ENCODE results near the gene ANKMY2.

GRCh38 chr7:16667355-16667754 lies 21.8 kb upstream of the ANKMY2 start:
- no peak for TF ChIP-seq CTCF (IDR thresholded peaks at IDR 0.05; ENCODE audit: insufficient read depth, low read length, poor library complexity, severe bottlenecking)
- no peak for TF ChIP-seq EZH2phosphoT487 (conservative IDR thresholded peaks at IDR 0.05; ENCODE audit: low read length)
